ENCODE data around the gene CHP1. TPM values are rescaled to one million over a fixed set of nuclear protein-coding genes. Genes with fewer than 3 reads are reported as not detected.

CHP1 gene
- total RNA-seq, 2 donors from 2014 or later: 45.0 to 46.7 TPM

Other genes with a start within 250 kb of the CHP1 start
- gene INO80, start 115.0 kb upstream of the CHP1 start, total RNA-seq: 10 to 100 TPM; 24.7 to 27.9 TPM
- gene EXD1, start 511 bp upstream of the CHP1 start, total RNA-seq: not detected
- 10 to 100 TPM; 15.3 TPM for gene OIP5, start 101.3 kb downstream of the CHP1 start, total RNA-seq
- gene NUSAP1, start 101.6 kb downstream of the CHP1 start, total RNA-seq: 100 to 1,000 TPM; 179 to 184 TPM
- 10 to 100 TPM; 14.3 to 19.9 TPM for gene NDUFAF1, start 171.2 kb downstream of the CHP1 start, total RNA-seq
- 10 to 100 TPM; 33.5 to 35.9 TPM for gene RTF1, start 185.8 kb downstream of the CHP1 start, total RNA-seq

All from activated T-cell treated with anti-CD3 and anti-CD28 coated beads, Interleukin-2, amount 50 U/mL, for 72 hours (primary cell).